Measurements from ENCODE around the gene PICALM. TPM values are rescaled to one million over a fixed set of nuclear protein-coding genes. Genes with fewer than 3 reads are reported as not detected.

Gene PICALM
- polyA plus RNA-seq, 2 of the 4 experiments (the other 2 are of a cell fraction) = 113 to 195 TPM

- TF ChIP-seq, protein P1, sequence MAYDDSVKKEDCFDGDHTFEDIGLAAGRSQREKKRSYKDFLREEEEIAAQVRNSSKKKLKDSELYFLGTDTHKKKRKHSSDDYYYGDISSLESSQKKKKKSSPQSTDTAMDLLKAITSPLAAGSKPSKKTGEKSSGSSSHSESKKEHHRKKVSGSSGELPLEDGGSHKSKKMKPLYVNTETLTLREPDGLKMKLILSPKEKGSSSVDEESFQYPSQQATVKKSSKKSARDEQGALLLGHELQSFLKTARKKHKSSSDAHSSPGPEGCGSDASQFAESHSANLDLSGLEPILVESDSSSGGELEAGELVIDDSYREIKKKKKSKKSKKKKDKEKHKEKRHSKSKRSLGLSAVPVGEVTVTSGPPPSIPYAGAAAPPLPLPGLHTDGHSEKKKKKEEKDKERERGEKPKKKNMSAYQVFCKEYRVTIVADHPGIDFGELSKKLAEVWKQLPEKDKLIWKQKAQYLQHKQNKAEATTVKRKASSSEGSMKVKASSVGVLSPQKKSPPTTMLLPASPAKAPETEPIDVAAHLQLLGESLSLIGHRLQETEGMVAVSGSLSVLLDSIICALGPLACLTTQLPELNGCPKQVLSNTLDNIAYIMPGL (CRISPR knock-in tag; IDR thresholded peaks at IDR 0.05; ENCODE audit: borderline replicate concordance) = no peak
These were observed 155.4 kb downstream of the PICALM start (continued) for GRCh38 chr11:85913513-85913912.

DNA sequence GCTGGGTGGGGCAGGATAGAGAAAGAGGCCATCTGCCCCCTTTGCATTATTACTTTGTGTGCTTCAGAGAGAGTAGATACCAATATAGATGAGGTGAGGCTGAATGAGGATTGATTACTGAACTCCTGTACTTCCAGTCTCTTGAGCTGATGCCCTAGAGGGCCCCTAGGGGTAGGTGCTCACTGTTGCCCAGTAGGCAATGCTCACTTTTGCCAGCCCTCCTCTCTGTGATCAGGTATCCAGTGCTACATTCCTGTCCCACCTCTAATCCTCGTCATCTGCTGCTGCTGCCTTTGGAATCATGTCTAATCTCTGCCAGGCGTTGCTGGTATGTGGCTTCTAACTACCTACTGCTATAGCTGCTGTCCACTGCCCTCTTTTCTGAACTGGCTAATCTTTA is 156.5 kb downstream of the PICALM start:
- ChIA-PET POLR2A (no interaction called here), CTCF (no interaction called here)
- Histone ChIP-seq H3K9me3 (no peaks in the 10 kb centered on the region), H3K4me2 (no peak overlapping the region), H3K4me1 (no peaks in the 10 kb centered on the region), H3K27ac (no peak overlapping the region), H3K4me3 (no peak overlapping the region)
- no peak for ATAC-seq
- TF ChIP-seq, protein P2, sequence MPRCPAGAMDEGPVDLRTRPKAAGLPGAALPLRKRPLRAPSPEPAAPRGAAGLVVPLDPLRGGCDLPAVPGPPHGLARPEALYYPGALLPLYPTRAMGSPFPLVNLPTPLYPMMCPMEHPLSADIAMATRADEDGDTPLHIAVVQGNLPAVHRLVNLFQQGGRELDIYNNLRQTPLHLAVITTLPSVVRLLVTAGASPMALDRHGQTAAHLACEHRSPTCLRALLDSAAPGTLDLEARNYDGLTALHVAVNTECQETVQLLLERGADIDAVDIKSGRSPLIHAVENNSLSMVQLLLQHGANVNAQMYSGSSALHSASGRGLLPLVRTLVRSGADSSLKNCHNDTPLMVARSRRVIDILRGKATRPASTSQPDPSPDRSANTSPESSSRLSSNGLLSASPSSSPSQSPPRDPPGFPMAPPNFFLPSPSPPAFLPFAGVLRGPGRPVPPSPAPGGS (IDR thresholded peaks at IDR 0.05) = no peak
- TF ChIP-seq RARB (CRISPR knock-in tag; IDR thresholded peaks at IDR 0.05) (no peak), TFCP2L1 (CRISPR knock-in tag; IDR thresholded peaks at IDR 0.05) (no peak), E2F6 (IDR thresholded peaks at IDR 0.05; ENCODE audit: borderline replicate concordance, low read depth) (no peak), MAX (IDR thresholded peaks at IDR 0.05) (no peak), HOXA7 (CRISPR knock-in tag; IDR thresholded peaks at IDR 0.05) (no peak), JUN (IDR thresholded peaks at IDR 0.05) (no peak)
- WGBS (ENCODE audit: missing lambda C conversion rate) = 47% methylated on average over 2 of the region's 2 CpGs
- no peak for FAIRE-seq
- no peak for DNase-seq (ENCODE audit: low read depth in 1 of 2, low spot score in 1 of 2)

Other genes with a start within 250 kb of the PICALM start
- gene CCDC83, start 213.7 kb downstream of the PICALM start, polyA plus RNA-seq (2011; rRNA removed) = not detected in 2 replicates
- not detected in 3 replicates for gene CCDC83, start 213.7 kb downstream of the PICALM start, polyA plus RNA-seq (2017; fragmentation: RNase III; extraction: RNeasy Plus Mini Kit Qiagen cat#74134 plus additional on column Dnase treatment)
- gene EED, start 175.7 kb upstream of the PICALM start, polyA plus RNA-seq (2011; rRNA removed) = 31.1 and 33.0 TPM in 2 replicates
- 43.6 to 48.9 TPM (median 47.0 TPM) in 3 replicates for gene EED, start 175.7 kb upstream of the PICALM start, polyA plus RNA-seq (2017; fragmentation: RNase III; extraction: RNeasy Plus Mini Kit Qiagen cat#74134 plus additional on column Dnase treatment)
- 101 and 137 TPM in 2 replicates for gene HIKESHI, start 233.2 kb upstream of the PICALM start, polyA plus RNA-seq (2011; rRNA removed)
- gene HIKESHI, start 233.2 kb upstream of the PICALM start, polyA plus RNA-seq (2017; fragmentation: RNase III; extraction: RNeasy Plus Mini Kit Qiagen cat#74134 plus additional on column Dnase treatment) = 39.6 to 45.3 TPM (median 39.7 TPM) in 3 replicates

Data from A549 (cell line).